H9 (cell line): ENCODE data around the gene ZNF136. TPM values are rescaled to one million over a fixed set of nuclear protein-coding genes. Genes with fewer than 3 reads are reported as not detected.

ENCODE experiments used
- DNase-seq: peaks from one replicate; pipeline ENCODE4 v3.0.0-alpha.2; 2017
- H2AFZ ChIP-seq: one replicate; pipeline ENCODE4 v1.6.1; 2013; ENCODE audit warnings: mild to moderate bottlenecking, low read length, control low read depth, moderate library complexity
- H2AK5ac ChIP-seq: 2 replicates; pipeline ENCODE4 v1.6.1; 2013; ENCODE audit warnings: low read length, control low read depth, mixed read lengths; ENCODE audit not compliant: insufficient read length
- H2BK120ac ChIP-seq: one replicate; pipeline ENCODE4 v1.6.1; 2013; ENCODE audit warnings: low read depth, mild to moderate bottlenecking, low read length, control low read depth, inconsistent platforms; ENCODE audit not compliant: poor library complexity, severe bottlenecking
- H2BK12ac ChIP-seq: 2 replicates; pipeline ENCODE4 v1.6.1; 2013; ENCODE audit warnings: low read length, control low read depth, mixed read lengths, low read depth; ENCODE audit not compliant: insufficient read length
- H2BK15ac ChIP-seq: 2 replicates; pipeline ENCODE4 v1.6.1; 2013; ENCODE audit warnings: low read depth, low read length, control low read depth
- H2BK20ac ChIP-seq: one replicate; pipeline ENCODE4 v1.6.1; 2013; ENCODE audit warnings: low read depth, mild to moderate bottlenecking, low read length, control low read depth, inconsistent platforms; ENCODE audit not compliant: poor library complexity, severe bottlenecking
- H2BK5ac ChIP-seq: 2 replicates; pipeline ENCODE4 v1.6.1; 2013; ENCODE audit warnings: low read length, control low read depth, mixed read lengths; ENCODE audit not compliant: insufficient read length
- H3K14ac ChIP-seq: 2 replicates; pipeline ENCODE4 v1.6.1; 2013; ENCODE audit warnings: low read length, control low read depth; ENCODE audit not compliant: insufficient read depth
- H3K18ac ChIP-seq: 2 replicates; pipeline ENCODE4 v1.6.1; 2013; ENCODE audit warnings: low read depth, mild to moderate bottlenecking, mixed read lengths, low read length, control low read depth; ENCODE audit not compliant: insufficient read length
- H3K23ac ChIP-seq: 2 replicates; pipeline ENCODE4 v1.6.1; 2013; ENCODE audit warnings: low read length, control low read depth, mixed read lengths, low read depth; ENCODE audit not compliant: insufficient read length
- H3K23me2 ChIP-seq: 2 replicates; pipeline ENCODE4 v1.6.1; 2013; ENCODE audit warnings: low read depth, mild to moderate bottlenecking, mixed read lengths, low read length, control low read depth; ENCODE audit not compliant: insufficient read length, poor library complexity, severe bottlenecking
- H3K27ac ChIP-seq: 2 replicates; pipeline ENCODE4 v1.5.1; 2013; ENCODE audit warnings: low read length, control low read depth, mixed read lengths, low read depth; ENCODE audit not compliant: insufficient read length
- H3K27me3 ChIP-seq: 2 replicates; pipeline ENCODE4 v1.6.1; 2013; ENCODE audit warnings: low read length, control low read depth, inconsistent platforms; ENCODE audit not compliant: insufficient read depth
- H3K4ac ChIP-seq: 2 replicates; pipeline ENCODE4 v1.6.1; 2013; ENCODE audit warnings: low read depth, mild to moderate bottlenecking, control low read depth, inconsistent platforms, low read length, moderate library complexity
- H3K4me1 ChIP-seq: 2 replicates; pipeline ENCODE4 v1.6.1; 2013; ENCODE audit warnings: low read length, control low read depth, inconsistent platforms; ENCODE audit not compliant: insufficient read depth
- H3K4me2 ChIP-seq: 2 replicates; pipeline ENCODE4 v1.6.1; 2013; ENCODE audit warnings: low read length, control low read depth, mixed read lengths; ENCODE audit not compliant: insufficient read length, insufficient read depth
- H3K56ac ChIP-seq: 2 replicates; pipeline ENCODE4 v1.6.1; 2013; ENCODE audit warnings: low read depth, mild to moderate bottlenecking, mixed read lengths, low read length, control low read depth; ENCODE audit not compliant: insufficient read length
- H3K79me1 ChIP-seq: 2 replicates; pipeline ENCODE4 v1.6.1; 2013; ENCODE audit warnings: low read depth, mild to moderate bottlenecking, moderate library complexity, low read length, control low read depth, inconsistent platforms; ENCODE audit not compliant: insufficient read depth, poor library complexity, severe bottlenecking
- H3K79me2 ChIP-seq: 2 replicates; pipeline ENCODE4 v1.6.1; 2013; ENCODE audit warnings: low read length, control low read depth, inconsistent platforms; ENCODE audit not compliant: insufficient read depth
- H3K9ac ChIP-seq: 2 replicates; pipeline ENCODE4 v1.6.1; 2013; ENCODE audit warnings: low read length, control low read depth, mixed read lengths; ENCODE audit not compliant: insufficient read length; ENCODE audit errors: extremely low read depth
- H3K9me3 ChIP-seq: one replicate; pipeline ENCODE4 v1.6.1; 2013; ENCODE audit warnings: low read depth, low read length, inconsistent platforms; ENCODE audit not compliant: control insufficient read depth
- H3T11ph ChIP-seq: one replicate; pipeline ENCODE4 v1.6.1; 2013; ENCODE audit warnings: mild to moderate bottlenecking, low read length, control low read depth, inconsistent platforms
- H4K20me1 ChIP-seq: one replicate; pipeline ENCODE4 v1.6.1; 2013; ENCODE audit not compliant: control insufficient read depth, insufficient read length, insufficient read depth
- H4K5ac ChIP-seq: 2 replicates; pipeline ENCODE4 v1.6.1; 2013; ENCODE audit warnings: low read depth, mild to moderate bottlenecking, mixed read lengths, low read length, control low read depth; ENCODE audit not compliant: insufficient read length
- H4K8ac ChIP-seq: replicated peaks from 2 replicates; pipeline ENCODE4 v1.6.1; 2013; ENCODE audit warnings: low read length, control low read depth, mixed read lengths, low read depth; ENCODE audit not compliant: insufficient read length
- H4K91ac ChIP-seq: 2 replicates; pipeline ENCODE4 v1.6.1; 2013; ENCODE audit warnings: low read depth, mild to moderate bottlenecking, moderate library complexity, mixed read lengths, low read length, control low read depth; ENCODE audit not compliant: insufficient read length
- H3K27ac Mint-ChIP-seq, 3 experiments: 2 replicates in 2 of 3; 3 replicates in 1 of 3; pipeline ENCODE4 v1.8.0; 2020 to 2021; ENCODE audit warnings: mixed read lengths in 3 of 3, mild to moderate bottlenecking in 1 of 3, moderate library complexity in 1 of 3
- H3K27me3 Mint-ChIP-seq: 2 replicates; pipeline ENCODE4 v1.8.0; 2021; ENCODE audit warnings: low read depth, mild to moderate bottlenecking, moderate library complexity, mixed read lengths
- H3K36me3 Mint-ChIP-seq, 3 experiments: 2 replicates in 2 of 3; 3 replicates in 1 of 3; pipeline ENCODE4 v1.8.0; 2020 to 2021; ENCODE audit warnings: low read depth in 3 of 3, mixed read lengths in 3 of 3; ENCODE audit not compliant: insufficient read depth in 1 of 3
- H3K4me1 Mint-ChIP-seq, 2 experiments: 2 replicates each; pipeline ENCODE4 v1.8.0; 2020; ENCODE audit warnings: mixed read lengths in 2 of 2
- H3K4me3 Mint-ChIP-seq, 2 experiments: 2 replicates in 1 of 2; 3 replicates in 1 of 2; pipeline ENCODE4 v1.8.0; 2020 to 2021; ENCODE audit warnings: mild to moderate bottlenecking in 2 of 2, mixed read lengths in 2 of 2, moderate library complexity in 1 of 2
- H3K9me3 Mint-ChIP-seq, 2 experiments: 2 replicates in 1 of 2; 3 replicates in 1 of 2; pipeline ENCODE4 v1.8.0; 2020; ENCODE audit warnings: mild to moderate bottlenecking in 2 of 2, mixed read lengths in 2 of 2, moderate library complexity in 1 of 2
- WGBS: extraction: QIAGEN DNeasy Blood & Tissue Kit; methylation state at CpG from one replicate; pipeline ENCODE4 v1.1.7; 2013; ENCODE audit warnings: missing lambda C conversion rate, low lambda C conversion rate, mixed read lengths; ENCODE audit not compliant: insufficient read length; ENCODE audit errors: extremely low coverage; 5-methylcytosine and 5-hydroxymethylcytosine counted together
- total RNA-seq: library from RNA; stranded (reverse); gene quantifications from 2 replicates; pipeline ENCODE4 v1.2.1, GENCODE V29; 2021
- TF ChIP-seq, protein P1 (sequence below): fragments of 200-600 bp; sonication (generic); conservative IDR thresholded peaks from 3 replicates; pipeline ENCODE4 v1.8.0; 2021; ENCODE audit warnings: antibody characterized with exemption, mild to moderate bottlenecking

ZNF136 gene
- total RNA-seq, 1 experiment from 2014 or later = 10.8 TPM

DNA sequence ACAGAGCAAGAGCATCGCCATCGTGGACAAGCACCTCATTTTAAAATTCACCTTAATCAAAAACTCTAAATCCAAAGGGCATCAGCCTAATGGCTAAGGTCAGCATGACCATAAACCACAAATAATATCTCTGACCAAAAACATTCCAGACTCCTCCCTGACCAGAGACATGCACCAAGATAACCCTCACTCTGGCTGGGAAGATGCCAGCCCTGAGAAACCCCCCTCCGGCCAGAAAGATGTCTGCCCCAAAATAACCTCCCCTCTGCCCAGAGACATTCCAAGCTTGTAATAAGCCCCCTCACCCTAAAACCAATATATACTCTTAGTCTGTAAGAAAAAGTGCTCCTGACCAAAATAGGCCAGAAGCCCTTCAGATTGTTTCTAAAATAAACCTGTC, 70.1 kb downstream of the ZNF136 start:
- Histone ChIP-seq H3K27me3 (no peaks in the 10 kb centered on the region), H3K14ac (no peak overlapping the region), H2AFZ (no peak overlapping the region), H2BK5ac (no peak overlapping the region), H2BK20ac (no peak overlapping the region), H3K9ac (no peak overlapping the region), H2BK15ac (no peak overlapping the region), H3K79me2 (no peaks in the 10 kb centered on the region), H3K9me3 (peaks cover 19% of the 10 kb centered on the region), H4K20me1 (no peaks in the 10 kb centered on the region), H3K23me2 (no peaks in the 10 kb centered on the region), H3K23ac (no peak overlapping the region), H3K18ac (no peak overlapping the region), H2BK12ac (no peak overlapping the region), H3K56ac (no peak overlapping the region), H2AK5ac (no peak overlapping the region), H2BK120ac (no peak overlapping the region), H3K4ac (no peak overlapping the region), H4K91ac (no peak overlapping the region), H4K8ac (no peak overlapping the region), H3K27ac (no peak overlapping the region), H3K4me1 (no peaks in the 10 kb centered on the region), H3T11ph (no peak overlapping the region), H4K5ac (no peak overlapping the region), H3K79me1 (no peaks in the 10 kb centered on the region), H3K4me2 (no peak overlapping the region)
- Mint-ChIP-seq H3K4me1 (peaks cover 2 to 19% of the 10 kb centered on the region in 2 experiments; a peak in 2 of 4 replicates), H3K9me3 (peaks cover 77 to 83% of the 10 kb centered on the region in 2 experiments), H3K27me3 (peaks cover 2% of the 10 kb centered on the region), H3K4me3 (no peak overlapping the region), H3K36me3 (peaks cover 21 to 44% (median 40%) of the 10 kb centered on the region in 3 experiments), H3K27ac (no peak overlapping the region)
- WGBS = no CpG with 5 or more reads among the region's 3 CpGs
- no peak for DNase-seq
- TF ChIP-seq, protein P1, sequence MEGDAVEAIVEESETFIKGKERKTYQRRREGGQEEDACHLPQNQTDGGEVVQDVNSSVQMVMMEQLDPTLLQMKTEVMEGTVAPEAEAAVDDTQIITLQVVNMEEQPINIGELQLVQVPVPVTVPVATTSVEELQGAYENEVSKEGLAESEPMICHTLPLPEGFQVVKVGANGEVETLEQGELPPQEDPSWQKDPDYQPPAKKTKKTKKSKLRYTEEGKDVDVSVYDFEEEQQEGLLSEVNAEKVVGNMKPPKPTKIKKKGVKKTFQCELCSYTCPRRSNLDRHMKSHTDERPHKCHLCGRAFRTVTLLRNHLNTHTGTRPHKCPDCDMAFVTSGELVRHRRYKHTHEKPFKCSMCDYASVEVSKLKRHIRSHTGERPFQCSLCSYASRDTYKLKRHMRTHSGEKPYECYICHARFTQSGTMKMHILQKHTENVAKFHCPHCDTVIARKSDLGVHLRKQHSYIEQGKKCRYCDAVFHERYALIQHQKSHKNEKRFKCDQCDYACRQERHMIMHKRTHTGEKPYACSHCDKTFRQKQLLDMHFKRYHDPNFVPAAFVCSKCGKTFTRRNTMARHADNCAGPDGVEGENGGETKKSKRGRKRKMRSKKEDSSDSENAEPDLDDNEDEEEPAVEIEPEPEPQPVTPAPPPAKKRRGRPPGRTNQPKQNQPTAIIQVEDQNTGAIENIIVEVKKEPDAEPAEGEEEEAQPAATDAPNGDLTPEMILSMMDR = no peak
